NCI-H460 (cell line): ENCODE data around the gene PTS. TPM values are rescaled to one million over a fixed set of nuclear protein-coding genes. Genes with fewer than 3 reads are reported as not detected.

ENCODE experiments used
- DNase-seq: peaks from one replicate; pipeline ENCODE4 v3.0.0-alpha.2; 2016; ENCODE audit warnings: low read depth; ENCODE audit errors: extremely low read depth
- total RNA-seq: library from RNA; depleted of rRNA; stranded (reverse); fragments of >200 nt; shearing (Covaris generic); gene quantifications from 2 replicates; pipeline ENCODE4 v1.2.3, GENCODE V29; 2014

The PTS gene
- total RNA-seq, 1 experiment from 2014 or later, result 86.2 TPM

DNA sequence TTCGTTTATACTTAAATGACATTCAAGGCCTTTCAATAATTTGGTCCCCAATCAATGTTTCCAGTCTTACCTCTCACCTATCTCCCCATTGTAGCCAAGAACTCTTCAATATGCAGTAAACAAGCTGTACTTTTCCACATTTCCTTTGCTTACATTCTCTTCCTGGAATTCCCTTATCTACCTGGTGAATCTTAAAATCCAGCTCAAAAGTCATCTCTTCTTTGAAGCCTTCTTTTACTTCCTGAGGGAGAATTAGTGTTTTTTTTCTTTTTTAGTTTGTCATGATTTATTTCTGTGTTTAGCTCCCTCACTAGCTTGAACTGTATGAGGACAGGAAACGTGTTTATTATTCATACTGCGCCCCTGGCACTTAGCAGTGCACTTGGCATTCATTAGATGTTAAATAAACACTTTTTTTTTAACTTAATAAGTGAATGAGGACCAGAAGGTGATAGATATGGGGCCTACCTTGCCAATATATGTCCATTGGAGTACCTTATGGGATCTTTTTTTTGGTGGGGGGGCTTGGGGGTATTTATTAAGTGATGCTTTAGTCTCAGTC lies 4.9 kb upstream of the PTS start:
- DNase-seq, result no peak

DNA sequence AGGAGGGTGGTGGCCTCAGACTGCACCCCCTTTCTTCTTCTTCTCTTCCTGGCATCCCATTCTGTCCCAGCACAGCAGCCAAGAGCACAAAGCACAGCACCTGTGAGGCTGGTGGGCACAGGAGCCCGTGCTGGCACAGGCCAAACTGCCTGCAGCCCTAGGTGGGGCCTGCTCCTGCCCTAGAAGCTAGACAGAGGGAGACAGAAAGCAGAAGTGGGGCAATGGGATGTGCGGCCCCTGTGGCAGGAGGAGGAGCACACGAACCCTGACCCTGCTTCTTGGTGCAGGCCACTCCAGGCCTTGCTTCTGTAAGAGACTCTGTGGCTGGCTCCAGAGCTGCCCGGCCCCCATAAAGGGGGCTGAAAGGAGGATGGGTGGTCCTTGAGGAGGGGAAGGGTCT lies 3.9 kb upstream of the PTS start:
- no peak for DNase-seq

DNA sequence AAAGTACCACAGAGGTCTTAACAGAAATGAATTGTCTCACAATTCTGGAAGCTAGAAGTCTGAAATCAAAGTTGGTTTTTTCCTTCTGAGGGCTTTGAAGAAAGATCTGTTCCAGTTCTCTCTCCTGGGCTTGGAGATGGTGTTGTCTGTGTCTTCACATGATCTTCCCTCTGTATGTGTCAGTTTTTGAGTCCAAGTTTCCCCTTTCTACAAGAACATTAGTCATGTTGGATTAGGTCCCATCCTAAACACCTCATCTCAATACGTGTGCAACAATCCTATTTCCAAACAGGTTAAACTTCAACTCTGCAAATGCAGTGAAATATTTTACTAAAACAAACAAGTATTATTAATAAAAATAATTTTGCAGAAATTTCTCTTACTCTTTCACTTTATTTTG lies 3.1 kb upstream of the PTS start:
- DNase-seq, result no peak

DNA sequence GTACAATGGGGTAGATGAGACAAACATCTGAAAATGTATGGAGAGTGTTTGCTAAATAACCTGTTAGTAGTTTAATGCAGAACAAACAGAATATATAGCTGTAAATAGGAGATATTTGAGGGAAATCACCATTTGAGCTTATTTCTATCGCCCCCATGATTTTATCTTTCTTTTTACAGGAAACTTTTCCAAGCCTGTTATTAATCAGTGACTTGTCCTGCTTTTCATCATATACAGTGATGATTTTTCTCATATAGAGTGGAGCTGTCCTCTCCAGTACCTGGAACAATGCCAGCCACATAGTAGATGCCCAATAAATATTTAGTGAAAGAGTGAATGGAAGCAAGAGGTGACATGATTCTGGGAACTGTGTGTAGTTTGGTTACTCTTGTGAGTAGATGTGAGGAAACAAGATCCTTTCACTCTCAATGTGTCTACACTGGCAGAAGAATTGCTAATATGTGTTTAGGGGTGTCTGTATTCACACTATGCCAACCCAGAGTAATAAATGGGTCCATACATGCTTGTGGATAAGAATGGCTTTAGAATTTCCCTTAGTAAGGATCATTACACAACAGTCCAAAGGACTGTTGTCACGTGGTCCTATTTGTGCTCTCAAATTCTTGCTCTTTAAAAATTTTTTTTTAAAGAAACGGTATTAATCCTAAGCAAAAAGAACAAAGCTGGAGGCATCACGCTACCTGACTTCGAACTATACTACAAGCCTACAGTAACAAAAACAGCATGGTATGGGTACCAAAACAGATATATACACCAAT lies 2.3 kb upstream of the PTS start:
- no peak for DNase-seq

DNA sequence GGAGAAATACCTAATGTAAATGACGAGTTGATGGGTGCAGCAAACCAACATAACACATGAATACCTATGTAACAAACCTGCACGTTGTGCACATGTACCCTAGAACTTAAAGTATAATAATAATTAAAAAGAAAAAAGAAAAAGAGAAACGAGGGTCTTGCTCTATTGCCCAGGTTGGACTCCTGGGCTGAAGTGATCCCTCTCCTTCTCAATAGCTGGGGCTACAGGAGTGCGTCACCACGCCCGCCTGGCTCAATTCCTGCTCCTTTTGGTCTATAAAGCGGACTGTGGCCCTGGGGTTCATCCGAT lies 521 bp upstream of the PTS start:
- DNase-seq, result no peak

DNA sequence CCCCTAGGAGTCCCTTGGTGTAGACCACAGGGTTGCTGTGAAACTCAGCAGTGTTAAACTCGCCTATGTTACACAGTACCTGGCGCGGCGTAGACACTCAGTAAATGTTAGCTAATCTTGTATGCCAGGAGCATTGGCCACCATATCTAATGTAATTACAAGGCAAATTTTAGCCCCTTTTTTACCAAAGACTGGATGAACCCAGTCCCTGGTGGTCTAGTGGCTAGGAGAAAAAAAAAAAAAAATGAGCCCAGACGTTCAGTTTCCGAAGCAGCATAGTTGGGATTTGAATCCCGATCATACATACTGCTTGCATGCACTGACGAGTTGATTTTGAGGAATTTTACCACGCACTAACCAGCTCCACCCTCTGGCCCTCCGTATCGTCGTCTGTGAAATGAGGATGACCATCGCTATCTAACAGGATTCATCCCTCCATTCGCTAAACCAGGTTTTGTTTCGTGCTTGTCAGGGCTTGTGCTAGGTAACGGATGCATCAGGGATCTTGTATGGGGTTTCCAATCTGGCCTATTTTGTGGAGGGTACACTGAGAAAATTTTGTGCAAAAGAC lies 688 bp downstream of the PTS start:
- no peak for DNase-seq

DNA sequence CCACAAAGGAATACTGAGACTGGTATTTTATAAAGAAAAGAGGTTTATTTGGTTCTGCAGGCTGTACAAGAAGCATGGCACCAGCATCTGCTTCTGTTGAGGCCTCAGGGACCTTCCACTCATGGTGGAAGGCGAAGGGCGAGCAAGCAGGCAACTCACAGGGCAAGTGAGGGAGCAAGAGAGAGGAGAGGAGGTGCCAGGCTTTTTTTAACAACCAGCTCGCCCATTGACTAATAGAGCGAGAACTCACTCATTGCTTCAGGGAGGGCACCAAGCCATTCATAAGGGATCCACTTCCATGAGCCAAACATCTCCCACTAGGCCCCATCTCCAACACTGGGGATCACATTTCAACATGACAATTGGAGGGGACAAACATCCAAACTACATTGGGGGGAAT lies 1.2 kb downstream of the PTS start:
- DNase-seq, result no peak

DNA sequence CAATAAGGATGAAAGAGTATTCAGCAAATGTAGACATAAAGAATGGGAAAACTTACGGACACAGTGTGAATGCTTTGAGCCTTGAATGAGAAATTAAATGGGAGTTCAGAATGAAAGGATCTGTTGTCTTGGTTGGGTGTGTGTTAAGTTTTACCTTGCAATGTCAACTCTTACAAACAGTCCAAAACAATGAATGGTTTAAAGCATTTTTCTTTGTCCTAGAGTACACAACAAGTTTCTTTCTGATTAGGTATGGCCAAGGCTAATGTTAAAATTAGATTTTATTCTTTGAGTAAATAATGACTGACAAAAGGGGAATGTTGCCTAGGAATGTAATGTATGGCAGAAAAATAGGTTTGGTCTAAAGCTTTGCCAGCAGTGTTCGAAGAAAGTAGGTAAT lies 2.5 kb downstream of the PTS start:
- no peak for DNase-seq

DNA sequence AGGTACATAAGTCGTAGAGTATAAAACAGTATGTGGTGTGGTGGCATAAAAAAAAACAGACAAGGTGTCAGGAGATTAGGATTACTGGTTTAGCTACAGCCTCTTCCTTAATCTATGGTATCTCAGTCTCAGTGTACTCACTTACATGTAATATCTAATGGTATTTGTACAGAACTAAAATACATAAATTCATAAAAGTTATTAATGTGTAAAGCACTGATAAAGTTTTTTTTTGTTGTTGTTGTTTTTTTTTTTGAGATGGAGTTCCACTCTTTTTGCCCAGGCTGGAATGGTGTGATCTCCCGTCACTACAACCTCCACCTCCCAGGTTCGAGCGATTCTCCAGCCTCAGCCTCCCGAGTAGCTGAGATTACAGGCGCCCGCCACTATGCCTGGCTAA lies 2.9 kb downstream of the PTS start:
- DNase-seq, result no peak

DNA sequence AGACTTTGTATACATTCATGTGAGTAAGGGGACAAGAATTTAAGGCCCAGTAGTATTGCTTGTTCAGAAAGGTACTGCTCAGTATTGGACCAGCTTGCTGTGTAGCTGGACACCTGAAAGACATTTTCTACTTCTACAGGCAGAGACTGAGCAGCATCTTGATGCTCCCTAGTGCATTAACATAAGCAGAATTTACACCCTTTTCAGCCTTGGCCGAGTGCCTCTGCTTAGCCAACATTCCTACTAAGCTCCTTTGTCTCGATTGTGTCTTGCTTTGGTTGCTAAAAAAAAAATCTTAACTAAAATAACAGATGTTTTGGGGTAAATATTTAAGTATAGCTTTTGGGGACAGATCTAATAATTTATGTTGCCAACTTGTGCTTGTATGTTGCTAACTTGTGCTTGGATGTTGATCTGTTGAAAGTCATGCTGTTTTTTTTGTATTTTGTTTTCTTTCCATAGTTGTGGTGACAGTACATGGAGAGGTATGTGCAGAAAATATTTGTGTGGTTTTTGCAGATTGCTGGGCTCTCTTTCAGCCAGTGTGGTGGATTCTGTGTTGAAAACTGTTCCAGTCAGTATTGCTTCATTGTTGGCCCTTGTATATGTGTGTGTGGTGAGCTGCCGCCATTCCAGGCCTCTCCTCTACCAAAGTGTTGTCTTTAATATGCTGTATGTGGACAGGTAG lies 3.7 kb downstream of the PTS start:
- no peak for DNase-seq

DNA sequence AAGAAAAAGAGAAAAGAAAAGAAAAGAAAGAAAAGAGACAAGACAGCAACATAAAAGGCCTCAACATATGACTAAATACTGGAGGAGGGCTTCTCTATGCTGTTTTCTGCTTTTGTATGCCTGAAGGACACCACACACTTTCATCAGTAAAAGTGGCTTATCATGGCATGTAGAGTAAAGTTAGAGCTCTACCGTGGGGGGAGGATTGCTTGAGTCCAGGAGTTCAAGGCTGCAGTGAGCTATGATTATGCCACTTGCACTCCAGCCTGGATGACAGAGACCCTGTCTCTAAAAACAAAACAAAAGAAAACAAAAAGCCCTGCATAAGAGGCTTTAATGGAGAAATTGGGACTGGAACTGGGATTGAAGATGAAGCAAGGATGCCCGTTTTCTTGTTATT lies 5.7 kb downstream of the PTS start:
- no peak for DNase-seq

DNA sequence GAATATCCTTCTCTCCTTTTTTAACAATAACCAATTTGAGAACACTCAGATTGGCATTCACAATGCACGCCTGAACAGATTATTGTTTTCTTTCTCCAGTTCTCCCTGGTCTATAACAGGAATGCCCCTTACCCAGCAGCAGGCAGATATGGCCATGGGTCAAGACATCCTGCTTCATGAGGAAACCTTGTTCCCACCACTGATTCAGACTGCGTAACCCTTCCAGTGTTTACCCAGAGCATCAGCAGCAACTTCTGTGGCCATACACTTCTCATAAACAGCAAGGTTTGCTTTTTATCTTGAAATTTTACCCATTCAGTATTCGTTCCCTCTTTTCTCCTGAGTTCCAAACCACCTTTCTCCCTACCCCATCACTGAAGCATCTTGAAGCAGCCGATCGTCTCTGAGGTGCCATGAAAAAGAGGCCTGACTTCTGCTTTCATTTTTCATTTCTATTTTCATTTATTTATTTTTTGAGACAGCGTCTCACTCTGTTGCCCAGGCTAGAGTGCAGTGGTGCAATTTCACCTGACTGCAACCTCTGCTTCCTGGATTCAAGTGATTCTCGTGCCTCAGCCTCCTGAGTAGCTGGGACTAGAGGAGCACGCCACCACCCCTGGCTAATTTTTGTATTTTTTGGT lies 9.6 kb downstream of the PTS start:
- no peak for DNase-seq

DNA sequence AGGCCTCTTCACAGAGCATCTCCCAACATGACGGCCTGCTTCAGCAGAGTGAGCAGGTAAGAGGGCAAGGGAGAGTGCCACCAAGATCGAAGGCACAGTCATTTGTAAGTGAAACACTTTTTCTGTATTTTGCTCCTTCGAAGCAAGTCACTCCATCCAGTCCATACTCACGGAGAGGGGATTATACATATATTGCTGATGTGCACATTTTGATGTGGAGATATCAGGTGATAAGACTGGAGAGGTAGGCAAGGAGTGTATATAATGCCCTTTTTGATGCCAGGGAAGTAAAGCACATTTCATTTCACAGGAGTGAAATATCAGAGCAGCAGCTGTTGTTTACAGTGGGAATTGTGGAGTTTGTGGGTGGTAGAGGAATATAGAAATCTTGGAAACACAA lies 11.2 kb downstream of the PTS start:
- no peak for DNase-seq

DNA sequence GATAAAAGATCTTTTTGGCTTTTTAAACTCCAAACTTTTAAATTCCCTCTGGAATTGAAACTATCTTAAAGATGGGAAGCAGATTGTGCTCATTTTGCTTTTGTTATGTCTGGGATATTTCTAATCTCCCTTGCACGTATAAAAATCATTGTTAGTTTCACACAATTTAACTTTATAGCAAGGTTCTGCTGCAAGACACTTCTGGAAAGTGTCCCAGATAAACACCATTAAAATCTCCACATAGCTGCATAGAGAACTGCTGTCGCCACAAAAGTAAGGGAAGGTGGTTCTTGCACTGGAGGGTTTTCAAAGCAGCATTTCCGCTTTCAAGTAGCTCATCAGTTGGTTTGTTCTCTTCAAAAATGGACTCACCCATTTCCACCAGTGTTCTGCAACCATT lies 11.8 kb downstream of the PTS start:
- DNase-seq, result no peak

DNA sequence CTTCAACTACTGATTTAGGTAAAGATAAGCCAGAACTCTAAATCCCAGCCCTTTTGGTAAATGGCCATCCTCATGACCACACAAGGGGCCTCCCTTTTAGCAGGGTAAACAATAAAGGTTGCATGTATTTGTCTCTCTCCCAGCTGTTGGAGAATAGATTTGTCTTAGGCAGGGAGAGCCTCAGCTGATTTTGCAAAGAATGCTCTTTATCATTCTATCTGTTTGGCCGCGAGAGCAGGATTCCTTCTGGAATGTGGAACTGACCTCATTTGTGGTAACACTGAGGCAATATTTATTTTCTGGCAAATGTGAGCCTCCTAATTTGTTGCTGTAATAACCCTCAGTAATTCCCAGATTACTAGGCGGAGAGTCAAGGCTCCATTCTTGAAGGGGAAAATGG lies 15.3 kb downstream of the PTS start:
- DNase-seq, result no peak

DNA sequence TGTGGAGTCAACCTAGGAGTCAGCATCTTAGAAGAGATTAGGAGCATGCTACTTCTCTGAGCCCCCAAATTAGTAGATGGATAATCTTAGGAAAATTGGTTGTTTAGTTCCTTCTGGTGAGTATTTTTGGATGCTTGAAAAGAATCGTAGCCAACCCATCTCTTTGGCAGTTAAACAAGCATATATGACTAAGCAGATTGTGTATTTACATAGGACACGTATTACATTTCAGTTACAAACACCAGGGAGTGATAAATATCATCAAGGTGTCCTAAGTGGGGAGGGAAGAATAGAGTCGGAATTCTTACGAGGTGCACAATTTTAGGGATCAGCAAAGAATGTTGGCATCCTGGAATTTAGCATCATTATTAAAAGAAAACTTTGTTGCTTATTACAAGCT lies 21.0 kb downstream of the PTS start:
- DNase-seq, result no peak

DNA sequence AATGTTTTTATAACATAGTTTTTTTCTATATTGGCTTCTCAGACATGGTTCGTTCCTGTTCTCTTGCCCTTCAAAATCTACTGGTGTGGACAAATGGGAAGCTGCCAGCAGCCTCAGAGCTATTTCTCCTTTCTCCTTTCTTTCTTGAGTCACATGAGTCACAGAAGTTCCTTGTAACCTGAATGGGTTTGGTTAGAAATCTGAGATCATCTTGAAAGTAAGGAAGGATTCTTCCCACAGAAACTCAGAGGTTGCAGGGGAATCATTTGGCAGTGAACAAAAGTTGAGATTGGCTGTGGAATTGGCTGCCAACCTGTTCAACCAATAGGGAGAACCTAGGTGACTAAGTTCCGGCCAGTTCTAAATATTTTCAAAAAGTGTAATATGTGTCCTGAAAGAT lies 22.0 kb downstream of the PTS start:
- no peak for DNase-seq

DNA sequence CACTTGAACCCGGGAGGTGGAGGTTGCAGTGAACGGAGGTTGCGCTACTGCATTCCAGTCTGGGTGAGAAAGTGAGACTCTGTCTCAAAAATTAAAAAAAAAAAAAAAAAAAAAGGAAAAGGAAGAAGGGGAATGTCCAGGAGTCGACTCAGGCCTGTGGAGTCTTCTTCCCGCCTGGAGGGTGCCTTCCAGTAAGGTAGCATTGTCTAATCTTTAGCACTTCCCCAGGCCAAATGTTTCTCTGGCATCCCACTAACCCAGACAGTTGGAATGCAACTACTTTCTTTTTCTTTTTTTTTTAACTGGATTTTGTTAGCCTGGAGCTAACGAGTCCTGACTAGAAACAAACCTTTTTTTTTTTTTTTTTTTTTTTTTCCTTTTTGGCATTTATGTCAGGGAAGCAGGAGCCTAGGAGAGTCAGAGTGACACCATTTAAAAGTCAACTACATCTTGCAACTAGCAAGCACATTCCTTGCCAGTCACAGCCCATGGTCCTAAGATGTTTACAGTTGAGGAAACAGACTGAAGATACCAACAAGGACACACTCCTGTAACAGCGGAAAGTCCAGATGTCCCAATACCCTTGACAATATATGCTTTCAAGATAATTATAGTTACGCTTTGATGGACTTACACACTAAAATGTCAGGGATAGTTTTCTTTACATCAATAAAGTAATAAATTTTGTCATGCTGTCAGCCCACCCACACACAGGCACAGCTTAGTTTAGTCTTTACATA lies 23.8 kb downstream of the PTS start:
- DNase-seq, result no peak

DNA sequence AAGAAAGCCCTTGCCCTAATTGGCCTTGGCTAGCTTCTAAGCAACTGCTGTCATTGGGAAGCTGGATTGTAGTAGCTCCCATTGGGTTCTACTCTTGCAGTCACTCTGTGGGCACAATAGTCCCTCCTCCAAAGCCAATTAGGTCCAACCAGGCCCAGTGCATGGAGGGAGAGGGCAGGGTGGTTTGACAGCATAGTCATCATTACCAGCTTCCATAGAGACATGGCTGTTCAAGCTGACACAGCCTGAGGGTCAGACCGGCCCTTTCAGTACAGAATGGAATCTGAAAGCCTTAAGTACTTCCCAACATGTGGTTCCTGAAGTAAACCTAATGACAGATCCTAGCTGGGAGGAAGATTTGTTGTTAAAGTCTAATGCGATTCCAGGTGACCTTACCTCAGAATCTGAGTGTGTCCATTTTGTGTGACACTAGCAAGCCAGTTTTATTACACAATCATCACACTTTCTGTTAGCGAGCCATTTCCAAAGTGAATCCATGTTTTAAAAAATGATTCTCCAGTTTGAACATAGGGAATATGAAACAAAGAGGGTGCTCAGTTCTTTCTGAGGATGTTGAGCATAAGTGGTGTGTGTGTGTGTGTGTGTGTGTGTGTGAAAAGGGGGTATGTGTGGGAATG lies 27.5 kb downstream of the PTS start:
- DNase-seq, result no peak

DNA sequence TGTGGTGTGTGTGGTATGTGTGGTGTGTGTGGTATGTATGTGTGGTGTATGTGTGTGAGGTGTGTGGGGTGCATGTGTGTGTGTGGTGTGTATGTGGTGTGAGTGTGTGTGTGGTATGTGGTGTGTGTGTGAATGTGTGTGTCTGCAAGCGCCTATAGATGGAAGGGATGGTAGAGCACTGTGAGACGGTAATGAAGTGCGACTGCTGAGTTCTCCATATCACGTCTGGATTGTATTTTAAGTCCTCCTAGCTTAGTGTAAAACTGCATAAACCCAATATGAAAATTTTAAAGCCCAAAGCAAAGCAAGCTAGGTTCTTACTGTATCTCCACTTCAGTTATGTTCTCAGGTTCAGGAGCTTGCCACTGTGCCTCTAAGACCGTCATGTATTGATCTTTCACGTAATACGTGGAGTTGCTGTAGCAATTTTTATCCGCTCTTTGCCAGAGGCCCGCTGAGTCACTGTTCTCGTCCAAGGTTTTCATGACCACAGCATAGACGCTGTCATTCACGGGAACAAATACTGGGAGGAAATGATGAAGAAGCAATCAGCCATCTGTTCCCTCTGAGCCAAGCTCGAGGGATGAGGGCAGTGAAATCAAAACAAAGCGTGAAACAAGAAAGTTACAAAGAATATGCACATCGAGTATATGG lies 29.0 kb downstream of the PTS start:
- DNase-seq, result peak; percentile 59
